H1 (cell line): ENCODE measurements around the gene PPP2R2D. TPM values are rescaled to one million over a fixed set of nuclear protein-coding genes. Genes with fewer than 3 reads are reported as not detected.

Source experiments
- CTCF ChIA-PET: fragments of 300-600 bp; sonication (Branson Sonifier 250); formaldehyde crosslinking; loops from one replicate; lab custom pipeline; 2021; ENCODE audit not compliant: partially characterized antibody; lab: Charles Lee
- POLR2A ChIA-PET: fragments of 300-600 bp; sonication (Branson Sonifier 250); formaldehyde crosslinking; loops from one replicate; lab custom pipeline; 2021; ENCODE audit warnings: inconsistent platforms; ENCODE audit not compliant: partially characterized antibody; lab: Charles Lee
- DNase-seq, 2 experiments: peaks; one replicate each; pipeline versions ENCODE4 v3.0.0 to v3.0.0-alpha.2; 2010 to 2022; ENCODE audit warnings: low spot score in 2 of 2, low read depth in 1 of 2, mixed read lengths in 1 of 2
- FAIRE-seq: peaks from 2 replicates; lab custom pipeline; 2011; peaks lifted over from hg19 to GRCh38; lab: Jason Lieb, UNC
- H2AFZ ChIP-seq: 2 replicates; pipeline ENCODE4 v1.8.1; 2012; ENCODE audit warnings: low read length, inconsistent platforms
- H2AK5ac ChIP-seq: 2 replicates; pipeline ENCODE4 v1.6.1; 2013; ENCODE audit warnings: low read depth, low read length
- H2BK120ac ChIP-seq: replicated peaks from 2 replicates; pipeline ENCODE3; 2013; ENCODE audit warnings: low read depth, low read length, inconsistent platforms
- H2BK12ac ChIP-seq: 2 replicates; pipeline ENCODE4 v1.6.1; 2013; ENCODE audit warnings: low read depth, low read length
- H2BK15ac ChIP-seq: 2 replicates; pipeline ENCODE4 v1.6.1; 2013; ENCODE audit warnings: low read length
- H2BK20ac ChIP-seq: 2 replicates; pipeline ENCODE4 v1.6.1; 2013; ENCODE audit warnings: low read length
- H2BK5ac ChIP-seq: 2 replicates; pipeline ENCODE4 v1.6.1; 2013; ENCODE audit warnings: low read depth, low read length
- H3K14ac ChIP-seq: 2 replicates; pipeline ENCODE4 v1.6.1; 2013; ENCODE audit warnings: inconsistent platforms; ENCODE audit not compliant: insufficient read length
- H3K18ac ChIP-seq: 2 replicates; pipeline ENCODE4 v1.6.1; 2013; ENCODE audit warnings: low read length; ENCODE audit errors: extremely low read depth
- H3K23ac ChIP-seq: 2 replicates; pipeline ENCODE4 v1.6.1; 2013; ENCODE audit warnings: inconsistent platforms; ENCODE audit not compliant: insufficient read length
- H3K23me2 ChIP-seq: 2 replicates; pipeline ENCODE4 v1.6.1; 2013; ENCODE audit warnings: low read depth, low read length
- H3K27ac ChIP-seq: 2 replicates; pipeline ENCODE4 v1.6.1; 2011; ENCODE audit warnings: low read depth, low read length, inconsistent platforms
- H3K27me3 ChIP-seq, 4 experiments: replicated peaks in 1 of 4; 1 replicate in 1 of 4; 2 replicates in 3 of 4; pipeline versions ENCODE4 v1.6.1 to v1.8.1; 2011 to 2013; ENCODE audit warnings: low read length in 3 of 4, mild to moderate bottlenecking in 3 of 4, inconsistent platforms in 2 of 4, mixed read lengths in 2 of 4, moderate library complexity in 1 of 4; ENCODE audit not compliant: control insufficient read depth in 3 of 4, insufficient read depth in 3 of 4; ENCODE audit errors: extremely low read depth in 1 of 4
- H3K36me3 ChIP-seq, 4 experiments: 2 replicates each; pipeline versions ENCODE4 v1.6.1 to v1.8.1; 2011 to 2013; ENCODE audit warnings: mild to moderate bottlenecking in 4 of 4, low read length in 3 of 4, moderate library complexity in 2 of 4, control low read depth in 1 of 4, inconsistent platforms in 1 of 4; ENCODE audit not compliant: insufficient read depth in 4 of 4, control insufficient read depth in 2 of 4
- H3K4ac ChIP-seq: replicated peaks from 2 replicates; pipeline ENCODE3; 2013; ENCODE audit warnings: low read length, low read depth, mixed read lengths, inconsistent platforms; ENCODE audit not compliant: insufficient read length
- H3K4me1 ChIP-seq, 4 experiments: replicated peaks in 1 of 4; 1 replicate in 1 of 4; 2 replicates in 3 of 4; pipeline versions ENCODE4 v1.6.1 to v1.8.1; 2011 to 2013; ENCODE audit warnings: low read length in 3 of 4, inconsistent platforms in 2 of 4, mixed read lengths in 1 of 4; ENCODE audit not compliant: insufficient read depth in 4 of 4, control insufficient read depth in 3 of 4
- H3K4me2 ChIP-seq, 2 experiments: 2 replicates each; pipeline versions ENCODE4 v1.6.1 to v1.8.1; 2011 to 2013; ENCODE audit warnings: low read depth in 2 of 2, low read length in 2 of 2, control low read depth in 1 of 2, inconsistent platforms in 1 of 2, mild to moderate bottlenecking in 1 of 2; ENCODE audit not compliant: insufficient read depth in 1 of 2
- H3K4me3 ChIP-seq, 4 experiments: fragments of 200-600, 300-600 bp in 1 of 4; sonication (generic), shearing (Covaris generic), sonication (Bioruptor Twin) in 1 of 4; 2 replicates each; pipeline versions ENCODE4 v1.5.1 to v1.8.1; 2011 to 2016; ENCODE audit warnings: low read length in 4 of 4, low read depth in 3 of 4, control low read depth in 2 of 4, inconsistent platforms in 2 of 4, mild to moderate bottlenecking in 2 of 4, mixed read lengths in 1 of 4, moderate library complexity in 1 of 4; ENCODE audit not compliant: insufficient read depth in 2 of 4; ENCODE audit errors: extremely low read depth in 1 of 4
- H3K56ac ChIP-seq: replicated peaks from 2 replicates; pipeline ENCODE3; 2013; ENCODE audit warnings: low read depth, mild to moderate bottlenecking, mixed read lengths, low read length, inconsistent platforms; ENCODE audit not compliant: insufficient read length
- H3K79me1 ChIP-seq: 2 replicates; pipeline ENCODE4 v1.6.1; 2013; ENCODE audit warnings: low read depth, low read length, control low read depth
- H3K79me2 ChIP-seq, 2 experiments: 2 replicates each; pipeline versions ENCODE4 v1.6.1 to v1.8.1; 2012 to 2013; ENCODE audit warnings: low read length in 2 of 2, mild to moderate bottlenecking in 2 of 2, inconsistent platforms in 1 of 2; ENCODE audit not compliant: insufficient read depth in 2 of 2, control insufficient read depth in 1 of 2
- H3K9ac ChIP-seq, 4 experiments: replicated peaks in 1 of 4; 1 replicate in 1 of 4; 2 replicates in 3 of 4; pipeline versions ENCODE4 v1.6.1 to v1.8.1; 2011 to 2013; ENCODE audit warnings: low read depth in 3 of 4, low read length in 3 of 4, control low read depth in 2 of 4, mild to moderate bottlenecking in 2 of 4, moderate library complexity in 2 of 4, inconsistent platforms in 1 of 4; ENCODE audit errors: extremely low read depth in 1 of 4
- H3K9me3 ChIP-seq, 2 experiments: 2 replicates each; pipeline versions ENCODE4 v1.6.1 to v1.8.1; 2012 to 2013; ENCODE audit warnings: mild to moderate bottlenecking in 2 of 2, moderate library complexity in 2 of 2, control low read depth in 1 of 2, inconsistent platforms in 1 of 2, low read depth in 1 of 2, low read length in 1 of 2, mixed read lengths in 1 of 2; ENCODE audit not compliant: insufficient read depth in 2 of 2
- H4K20me1 ChIP-seq, 2 experiments: replicated peaks in 1 of 2; 2 replicates each; pipeline versions ENCODE3 to v1.8.1; 2011 to 2013; ENCODE audit warnings: inconsistent platforms in 2 of 2, low read length in 2 of 2, mild to moderate bottlenecking in 1 of 2; ENCODE audit not compliant: insufficient read depth in 2 of 2, control insufficient read depth in 1 of 2
- H4K5ac ChIP-seq: 2 replicates; pipeline ENCODE4 v1.6.1; 2013; ENCODE audit warnings: low read length, low read depth, mixed read lengths, inconsistent platforms; ENCODE audit not compliant: insufficient read length
- H4K8ac ChIP-seq: 2 replicates; pipeline ENCODE4 v1.8.0; 2013; ENCODE audit warnings: mild to moderate bottlenecking, moderate library complexity, low read length, inconsistent platforms; ENCODE audit not compliant: insufficient read depth; ENCODE audit errors: extremely low read depth
- H4K91ac ChIP-seq: replicated peaks from 2 replicates; pipeline ENCODE3; 2013; ENCODE audit warnings: low read length, mixed read lengths, inconsistent platforms; ENCODE audit not compliant: insufficient read length
- KDM1A ChIP-seq: fragments of 200-600, 300-600 bp; sonication (generic); IDR thresholded peaks from 2 replicates; pipeline ENCODE4 v1.7.1; 2016; ENCODE audit warnings: mild to moderate bottlenecking, low read length, borderline replicate concordance
- WGBS, 2 experiments: shearing (Covaris generic) in 1 of 2; methylation state at CpG; one replicate each; pipeline versions ENCODE4 v1.1.6 to v1.1.7; 2013 to 2015; ENCODE audit warnings: low lambda C conversion rate in 2 of 2, mixed read lengths in 2 of 2, inconsistent platforms in 1 of 2, low coverage in 1 of 2, missing lambda C conversion rate in 1 of 2; ENCODE audit not compliant: insufficient replicate concordance in 2 of 2, insufficient coverage in 1 of 2, insufficient read length in 1 of 2; ENCODE audit errors: extremely low coverage in 1 of 2, missing lambda C conversion rate in 1 of 2; 5-methylcytosine and 5-hydroxymethylcytosine counted together
- polyA plus RNA-seq, 7 experiments: library from polyadenylated mRNA; depleted of rRNA in 3 of 7; stranded (reverse) in 5 of 7; unstranded in 2 of 7; fragments of >200 nt in 5 of 7; fragments of 200-250 nt in 2 of 7; gene quantifications; 1 replicate in 5 of 7; 2 replicates in 1 of 7; 4 replicates in 1 of 7; pipeline versions ENCODE4 v1.2.1 to v1.2.3, GENCODE V29; 2011 to 2013; ENCODE audit warnings: missing spikeins in 2 of 7, mixed read lengths in 2 of 7
- total RNA-seq: library from RNA; stranded (reverse); fragmentation: NEBNext Ultra II Directional; extraction: Animal tissue kit (Norgen Biotek cat#: 25700); gene quantifications from 2 replicates; pipeline ENCODE4 v1.2.1, GENCODE V29; 2021
- TF ChIP-seq, protein P1 (sequence below), 3 experiments: IDR thresholded peaks; 1 replicate in 2 of 3; 2 replicates in 1 of 3; pipeline versions ENCODE4 v1.5.1 to v1.6.1; 2011; ENCODE audit warnings: low read length in 3 of 3, mild to moderate bottlenecking in 3 of 3, inconsistent platforms in 2 of 3, low read depth in 1 of 3, moderate library complexity in 1 of 3; ENCODE audit not compliant: insufficient read depth in 1 of 3; ENCODE audit errors: control extremely low read depth in 1 of 3

The PPP2R2D gene
- total and polyA plus RNA-seq, 2 of the 8 experiments (the other 6 are each of a cell fraction or from before 2014, with no cell fraction given) = 25.4 to 32.8 TPM

DNA sequence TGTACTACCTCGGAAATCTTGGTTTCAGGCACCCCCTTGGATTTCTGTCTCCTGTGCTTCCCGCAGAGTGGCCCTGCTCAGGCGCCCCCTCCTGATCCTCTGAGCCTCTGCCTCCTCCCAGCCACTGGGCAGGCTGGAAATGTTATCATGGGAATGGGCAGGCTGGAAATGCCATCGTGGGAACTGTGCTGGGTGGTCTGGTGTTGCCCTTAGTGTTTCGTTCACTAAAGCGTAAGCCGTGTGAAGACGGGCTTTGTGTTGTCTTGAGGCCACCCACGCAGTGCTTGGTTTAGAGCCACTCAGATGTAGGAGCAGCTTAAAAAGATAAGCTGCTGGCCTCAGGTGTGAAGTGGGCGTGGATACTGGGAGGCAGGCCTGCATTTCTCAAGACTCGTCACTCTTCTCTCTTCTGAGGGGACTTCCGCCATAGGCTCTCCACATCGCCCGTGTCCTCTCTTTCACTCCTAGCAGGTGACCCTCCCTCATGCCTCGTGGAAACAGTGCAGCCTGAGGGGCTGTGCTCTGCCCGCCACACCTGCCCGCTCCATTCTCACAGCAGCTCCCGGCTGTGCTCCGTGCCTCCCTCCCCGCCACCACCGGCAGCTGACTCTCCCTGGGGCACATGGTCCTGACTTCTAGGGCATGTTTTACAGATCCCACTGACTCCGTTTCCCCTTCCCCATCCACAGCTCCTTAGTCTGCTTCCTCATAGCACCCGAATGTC is 28.5 kb downstream of the PPP2R2D start:
- POLR2A ChIA-PET = no interaction called here
- no peak for DNase-seq

More for the DNA sequence above, 28.5 kb downstream of the PPP2R2D start:
- no peak overlapping the region for H4K8ac ChIP-seq
- H4K20me1 ChIP-seq = peaks cover 32 to 37% of the 10 kb centered on the region in 2 experiments
- H4K91ac ChIP-seq = no peak overlapping the region
- H3K27me3 ChIP-seq = no peaks in the 10 kb centered on the region
- no peak overlapping the region for H3K23ac ChIP-seq
- H2AFZ ChIP-seq = no peak overlapping the region
- H3K4me1 ChIP-seq = peaks cover 4 to 42% (median 14%) of the 10 kb centered on the region in 4 experiments; a peak in 6 of 7 replicates
- H4K5ac ChIP-seq = no peak overlapping the region
- no peak overlapping the region for H3K27ac ChIP-seq
- H3K14ac ChIP-seq = no peak overlapping the region
- peak overlapping the region; percentile 57; the same call in 1 of the 2 replicates for H3K18ac ChIP-seq
- WGBS, 2 experiments = 85% methylated on average over 22 of the region's 23 CpGs; no CpG with 5 or more reads in 1 of the 2 experiments
- peaks cover 22 to 100% of the 10 kb centered on the region in 2 experiments for H3K79me2 ChIP-seq
- no peaks in the 10 kb centered on the region; a peak in 1 of 8 replicates for H3K36me3 ChIP-seq
- FAIRE-seq = no peak
- H2BK12ac ChIP-seq = no peak overlapping the region
- no peak overlapping the region for H3K4me2 ChIP-seq
- TF ChIP-seq, protein P1, sequence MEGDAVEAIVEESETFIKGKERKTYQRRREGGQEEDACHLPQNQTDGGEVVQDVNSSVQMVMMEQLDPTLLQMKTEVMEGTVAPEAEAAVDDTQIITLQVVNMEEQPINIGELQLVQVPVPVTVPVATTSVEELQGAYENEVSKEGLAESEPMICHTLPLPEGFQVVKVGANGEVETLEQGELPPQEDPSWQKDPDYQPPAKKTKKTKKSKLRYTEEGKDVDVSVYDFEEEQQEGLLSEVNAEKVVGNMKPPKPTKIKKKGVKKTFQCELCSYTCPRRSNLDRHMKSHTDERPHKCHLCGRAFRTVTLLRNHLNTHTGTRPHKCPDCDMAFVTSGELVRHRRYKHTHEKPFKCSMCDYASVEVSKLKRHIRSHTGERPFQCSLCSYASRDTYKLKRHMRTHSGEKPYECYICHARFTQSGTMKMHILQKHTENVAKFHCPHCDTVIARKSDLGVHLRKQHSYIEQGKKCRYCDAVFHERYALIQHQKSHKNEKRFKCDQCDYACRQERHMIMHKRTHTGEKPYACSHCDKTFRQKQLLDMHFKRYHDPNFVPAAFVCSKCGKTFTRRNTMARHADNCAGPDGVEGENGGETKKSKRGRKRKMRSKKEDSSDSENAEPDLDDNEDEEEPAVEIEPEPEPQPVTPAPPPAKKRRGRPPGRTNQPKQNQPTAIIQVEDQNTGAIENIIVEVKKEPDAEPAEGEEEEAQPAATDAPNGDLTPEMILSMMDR (IDR thresholded peaks at IDR 0.05; ENCODE audit: control extremely low read depth in 1 of 3, insufficient read depth in 1 of 3, low read depth in 1 of 3, low read length in 3 of 3) = peak in 2 of 3 experiments; percentile 8 to 13; a peak in 2 of 4 replicates
- TF ChIP-seq KDM1A = no peak
- peaks cover 40% of the 10 kb centered on the region for H3K79me1 ChIP-seq
- H2AK5ac ChIP-seq = 0 out of 2 replicates have a peak overlapping the region, but pooled peaks have one; percentile 24
- no peak overlapping the region for H2BK5ac ChIP-seq
- CTCF ChIA-PET = interaction anchor here (1.0 to 1.8 kb wide), 4 partner anchors 14 to 94 kb away, joined by 3 to 6 read pairs (median 4); no protein-coding TSS in a partner anchor
- no peaks in the 10 kb centered on the region; a peak in 1 of 4 replicates for H3K9me3 ChIP-seq
- H2BK15ac ChIP-seq = no peak overlapping the region
- H3K4ac ChIP-seq = no peak overlapping the region
- no peak overlapping the region for H3K4me3 ChIP-seq
- no peaks in the 10 kb centered on the region for H3K23me2 ChIP-seq
- no peak overlapping the region for H2BK120ac ChIP-seq
- H3K9ac ChIP-seq = no peak overlapping the region
- H2BK20ac ChIP-seq = no peak overlapping the region
- H3K56ac ChIP-seq = no peak overlapping the region
